ENCODE data around the gene WFS1. TPM values are rescaled to one million over a fixed set of nuclear protein-coding genes. Genes with fewer than 3 reads are reported as not detected.

WFS1 gene
- polyA plus RNA-seq, 1 experiment = 46.8 TPM

- DNase-seq (ENCODE audit: low read depth, low spot score) = no peak
- Histone ChIP-seq H3K9me3 (ENCODE audit: control insufficient read depth, insufficient read depth, low read length) (0 out of 2 replicates have a peak, but pooled peaks cover 5% of the 10 kb centered on the region), H3K27me3 (ENCODE audit: control insufficient read depth, insufficient read depth, low read length) (peaks cover 16% of the 10 kb centered on the region), H3K4me3 (ENCODE audit: low read depth, low read length) (no peak overlapping the region), H3K27ac (ENCODE audit: low read depth, low read length) (no peak overlapping the region)
- CTCF ChIA-PET = interaction anchor here (1.0 to 18.6 kb wide), 2 partner anchors 9 to 87 kb away, joined by 3 to 563 read pairs; no protein-coding TSS in a partner anchor
- TF ChIP-seq CTCF (IDR thresholded peaks at IDR 0.05; ENCODE audit: low read depth, low read length) = no peak
- POLR2A ChIA-PET = no interaction called here
Measured at GRCh38 chr4:6337331-6337935, 67.8 kb downstream of the WFS1 start.

- ChIA-PET CTCF (interaction anchor here (1.3 kb wide), 1 partner anchor 87 kb away, joined by 3 read pairs; no protein-coding TSS in a partner anchor), POLR2A (no interaction called here)
- Histone ChIP-seq H3K4me3 (ENCODE audit: low read depth, low read length) (no peak overlapping the region), H3K9me3 (ENCODE audit: control insufficient read depth, insufficient read depth, low read length) (0 out of 2 replicates have a peak, but pooled peaks cover 5% of the 10 kb centered on the region), H3K27me3 (ENCODE audit: control insufficient read depth, insufficient read depth, low read length) (peaks cover 16% of the 10 kb centered on the region), H3K27ac (ENCODE audit: low read depth, low read length) (no peak overlapping the region)
- DNase-seq (ENCODE audit: low read depth, low spot score) = no peak
- no peak for TF ChIP-seq CTCF (IDR thresholded peaks at IDR 0.05; ENCODE audit: low read depth, low read length)
Measured at GRCh38 chr4:6338175-6338950, 68.7 kb downstream of the WFS1 start.

GRCh38 chr4:6338951-6339817 is 69.5 kb downstream of the WFS1 start:
- Histone ChIP-seq H3K4me3 (ENCODE audit: low read depth, low read length) (no peak overlapping the region), H3K9me3 (ENCODE audit: control insufficient read depth, insufficient read depth, low read length) (no peaks in the 10 kb centered on the region), H3K27me3 (ENCODE audit: control insufficient read depth, insufficient read depth, low read length) (peaks cover 16% of the 10 kb centered on the region), H3K27ac (ENCODE audit: low read depth, low read length) (no peak overlapping the region)
- CTCF ChIA-PET = interaction anchor here (1.3 to 1.8 kb wide), 2 partner anchors 12 to 88 kb away, joined by 3 to 6 read pairs; no protein-coding TSS in a partner anchor
- POLR2A ChIA-PET = no interaction called here
- no peak for TF ChIP-seq CTCF (IDR thresholded peaks at IDR 0.05; ENCODE audit: low read depth, low read length)
- no peak for DNase-seq (ENCODE audit: low read depth, low spot score)

GRCh38 chr4:6339818-6340445 is 70.3 kb downstream of the WFS1 start:
- peaks cover 12% of the 10 kb centered on the region for H3K27me3 ChIP-seq (ENCODE audit: control insufficient read depth, insufficient read depth, low read length)
- TF ChIP-seq CTCF (IDR thresholded peaks at IDR 0.05; ENCODE audit: low read depth, low read length) = no peak
- peaks cover under 1% of the 10 kb centered on the region; the same call in 1 of the 2 replicates for H3K9me3 ChIP-seq (ENCODE audit: control insufficient read depth, insufficient read depth, low read length)
- ChIA-PET POLR2A (no interaction called here), CTCF (interaction anchor here (1.8 to 6.3 kb wide), 2 partner anchors 12 to 90 kb away, joined by 6 to 36 read pairs; no protein-coding TSS in a partner anchor)
- DNase-seq (ENCODE audit: low read depth, low spot score) = no peak
- no peak overlapping the region for H3K4me3 ChIP-seq (ENCODE audit: low read depth, low read length)
- no peak overlapping the region for H3K27ac ChIP-seq (ENCODE audit: low read depth, low read length)

All from AG04450 (cell line).